HEK293T (cell line): ENCODE results near the gene MMP20.

Experiments
- BHLHE40 ChIP-seq: fragments of 450-650 bp; IDR thresholded peaks from 2 replicates; pipeline ENCODE4 v1.6.1; 2016; ENCODE audit warnings: mild to moderate bottlenecking, moderate library complexity, borderline replicate concordance
- CTBP1 ChIP-seq: fragments of 450-650 bp; IDR thresholded peaks from 2 replicates; pipeline ENCODE4 v1.6.1; 2016; ENCODE audit warnings: borderline replicate concordance

- TF ChIP-seq CTBP1: no peak
- TF ChIP-seq BHLHE40: no peak
These were observed 43.0 kb downstream of the MMP20 start for GRCh38 chr11:102582140-102582539.
